Trophoblast cell (in vitro differentiated cells and primary cell): ENCODE measurements around the gene SYTL2.

Experiments used
- DNase-seq, 2 donors: peaks; one replicate each; pipeline ENCODE4 v3.0.0-alpha.2; 2016
- H2AFZ ChIP-seq: 2 replicates; pipeline ENCODE4 v1.6.1; 2013; ENCODE audit warnings: low read length, moderate library complexity, mild to moderate bottlenecking; ENCODE audit not compliant: insufficient read depth, poor library complexity
- H2AK5ac ChIP-seq: 2 replicates; pipeline ENCODE4 v1.6.1; 2013; ENCODE audit warnings: mild to moderate bottlenecking, low read length
- H2BK120ac ChIP-seq: 2 replicates; pipeline ENCODE4 v1.6.1; 2013; ENCODE audit warnings: low read length, mild to moderate bottlenecking, moderate library complexity; ENCODE audit not compliant: insufficient read depth, poor library complexity
- H2BK12ac ChIP-seq: 2 replicates; pipeline ENCODE4 v1.6.1; 2013; ENCODE audit warnings: mild to moderate bottlenecking, low read length, moderate library complexity
- H2BK5ac ChIP-seq: 2 replicates; pipeline ENCODE4 v1.6.1; 2013; ENCODE audit warnings: low read length, low read depth, moderate library complexity, mild to moderate bottlenecking; ENCODE audit not compliant: poor library complexity
- H3K14ac ChIP-seq: 2 replicates; pipeline ENCODE4 v1.6.1; 2013; ENCODE audit warnings: mild to moderate bottlenecking, low read length
- H3K18ac ChIP-seq: 2 replicates; pipeline ENCODE4 v1.6.1; 2013; ENCODE audit warnings: mild to moderate bottlenecking, low read length
- H3K23ac ChIP-seq: 2 replicates; pipeline ENCODE4 v1.6.1; 2013; ENCODE audit warnings: low read length
- H3K27ac ChIP-seq: 2 replicates; pipeline ENCODE4 v1.5.1; 2013; ENCODE audit warnings: low read depth, mild to moderate bottlenecking, inconsistent platforms, low read length, moderate library complexity
- H3K27me3 ChIP-seq: 2 replicates; pipeline ENCODE4 v1.6.1; 2013; ENCODE audit warnings: inconsistent platforms, mild to moderate bottlenecking, low read length, moderate library complexity; ENCODE audit not compliant: insufficient read depth
- H3K36me3 ChIP-seq, 2 experiments: 1 replicate in 1 of 2; 2 replicates in 1 of 2; pipeline ENCODE4 v1.6.1; 2013; ENCODE audit warnings: low read length in 2 of 2, mild to moderate bottlenecking in 2 of 2, moderate library complexity in 1 of 2; ENCODE audit not compliant: insufficient read depth in 2 of 2, control insufficient read depth in 1 of 2
- H3K4ac ChIP-seq: 2 replicates; pipeline ENCODE4 v1.6.1; 2013; ENCODE audit warnings: low read depth, mild to moderate bottlenecking, low read length, moderate library complexity
- H3K4me1 ChIP-seq, 2 experiments: 1 replicate in 1 of 2; 2 replicates in 1 of 2; pipeline ENCODE4 v1.6.1; 2013; ENCODE audit warnings: low read length in 2 of 2, mild to moderate bottlenecking in 2 of 2, moderate library complexity in 1 of 2; ENCODE audit not compliant: insufficient read depth in 2 of 2, control insufficient read depth in 1 of 2
- H3K4me2 ChIP-seq: 2 replicates; pipeline ENCODE4 v1.6.1; 2013; ENCODE audit warnings: inconsistent platforms, mild to moderate bottlenecking, low read length, moderate library complexity
- H3K4me3 ChIP-seq: 2 replicates; pipeline ENCODE4 v1.5.1; 2013; ENCODE audit warnings: mild to moderate bottlenecking, low read depth, low read length, inconsistent platforms
- H3K79me1 ChIP-seq: one replicate; pipeline ENCODE4 v1.6.1; 2013; ENCODE audit warnings: low read length
- H3K79me2 ChIP-seq: 2 replicates; pipeline ENCODE4 v1.6.1; 2013; ENCODE audit warnings: low read length, mild to moderate bottlenecking; ENCODE audit not compliant: control insufficient read depth, insufficient read depth, poor library complexity
- H3K9ac ChIP-seq: 2 replicates; pipeline ENCODE4 v1.6.1; 2013; ENCODE audit warnings: mild to moderate bottlenecking, low read length
- H3K9me3 ChIP-seq: 2 replicates; pipeline ENCODE4 v1.6.1; 2013; ENCODE audit warnings: low read depth, mild to moderate bottlenecking, control low read depth, inconsistent platforms, low read length; ENCODE audit not compliant: insufficient read depth
- H4K12ac ChIP-seq: 2 replicates; pipeline ENCODE4 v1.6.1; 2013; ENCODE audit warnings: low read depth, mild to moderate bottlenecking, low read length, moderate library complexity
- H4K8ac ChIP-seq: 2 replicates; pipeline ENCODE4 v1.6.1; 2013; ENCODE audit warnings: low read depth, mild to moderate bottlenecking, low read length, moderate library complexity
- H4K91ac ChIP-seq: one replicate; pipeline ENCODE4 v1.6.1; 2013; ENCODE audit warnings: low read depth, mild to moderate bottlenecking, low read length, moderate library complexity
- WGBS: extraction: QIAGEN DNeasy Blood & Tissue Kit; methylation state at CpG from one replicate; pipeline ENCODE4 v1.1.7; 2013; ENCODE audit warnings: missing lambda C conversion rate; ENCODE audit not compliant: insufficient read length, insufficient coverage; ENCODE audit errors: extremely low coverage; 5-methylcytosine and 5-hydroxymethylcytosine counted together

SYTL2 gene

DNA sequence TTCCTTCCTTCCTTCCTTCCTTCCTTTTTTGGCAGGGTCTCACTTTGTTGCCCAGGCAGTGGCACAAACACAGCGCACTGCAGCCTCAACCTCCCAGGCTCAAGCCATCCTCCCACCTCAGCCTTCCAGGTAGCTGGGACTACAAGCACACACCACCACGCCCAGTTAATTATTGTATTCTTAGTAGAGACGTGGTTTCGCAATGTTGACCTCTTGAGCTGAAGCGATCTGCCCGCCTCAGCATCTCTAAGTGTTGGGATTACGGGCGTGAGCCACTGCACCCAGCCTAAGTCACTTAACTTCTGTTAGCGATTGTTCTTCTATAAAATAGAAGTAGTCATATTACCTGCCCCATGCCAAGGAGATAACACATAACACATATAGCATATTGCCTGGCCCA is 2.8 kb upstream of the SYTL2 start:
- no peak overlapping the region for H2AK5ac ChIP-seq
- H2BK120ac ChIP-seq: no peak overlapping the region
- H4K8ac ChIP-seq: no peak overlapping the region
- WGBS: no CpG with 5 or more reads among the region's 9 CpGs
- no peak overlapping the region for H3K4me2 ChIP-seq
- no peak overlapping the region for H2AFZ ChIP-seq
- no peak overlapping the region for H3K27ac ChIP-seq
- DNase-seq: peak in 1 of 2 donors; percentile 25
- no peak overlapping the region for H3K23ac ChIP-seq
- H2BK5ac ChIP-seq: no peak overlapping the region
- H3K4ac ChIP-seq: no peak overlapping the region
- no peak overlapping the region for H3K18ac ChIP-seq
- no peak overlapping the region for H3K4me3 ChIP-seq
- no peaks in the 10 kb centered on the region for H3K79me2 ChIP-seq
- H2BK12ac ChIP-seq: no peak overlapping the region
- no peak overlapping the region for H4K91ac ChIP-seq
- H3K79me1 ChIP-seq: peaks cover 3% of the 10 kb centered on the region
- no peaks in the 10 kb centered on the region for H3K27me3 ChIP-seq
- H3K14ac ChIP-seq: no peak overlapping the region
- no peak overlapping the region for H4K12ac ChIP-seq
- H3K36me3 ChIP-seq: no peaks in the 10 kb centered on the region
- peaks cover 9 to 14% of the 10 kb centered on the region in 2 experiments for H3K4me1 ChIP-seq
- no peak overlapping the region for H3K9ac ChIP-seq
- H3K9me3 ChIP-seq: no peaks in the 10 kb centered on the region

DNA sequence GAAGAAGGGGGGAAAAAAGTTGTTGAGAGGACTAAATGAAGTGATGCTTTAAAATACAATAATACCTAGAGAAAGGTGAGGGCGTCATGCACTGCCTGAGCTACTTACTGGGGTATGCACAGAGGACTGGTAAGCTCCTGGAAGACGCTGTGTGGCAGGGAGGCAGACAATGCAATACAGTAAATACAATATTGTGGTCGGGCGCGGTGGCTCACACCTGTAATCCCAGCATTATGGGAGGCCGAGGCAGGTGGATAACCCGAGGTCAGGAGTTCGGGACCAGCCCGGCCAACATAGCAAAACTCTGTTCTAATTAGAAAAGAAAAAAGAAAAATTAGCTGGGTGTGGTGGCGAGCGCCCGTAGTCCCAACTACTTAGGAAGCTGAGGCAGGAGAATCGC is 683 bp upstream of the SYTL2 start:
- H3K36me3 ChIP-seq: no peaks in the 10 kb centered on the region
- no peak overlapping the region for H4K8ac ChIP-seq
- H3K79me2 ChIP-seq: no peaks in the 10 kb centered on the region
- H3K9ac ChIP-seq: no peak overlapping the region
- H3K23ac ChIP-seq: no peak overlapping the region
- DNase-seq: no peak
- no peak overlapping the region for H4K12ac ChIP-seq
- no peaks in the 10 kb centered on the region for H3K9me3 ChIP-seq
- no peak overlapping the region for H3K27ac ChIP-seq
- H3K4ac ChIP-seq: no peak overlapping the region
- H4K91ac ChIP-seq: no peak overlapping the region
- H3K14ac ChIP-seq: no peak overlapping the region
- peak overlapping the region; percentile 79 for H3K4me2 ChIP-seq
- H2AK5ac ChIP-seq: no peak overlapping the region
- whole genome bisulfite sequencing: no CpG with 5 or more reads among the region's 13 CpGs
- no peaks in the 10 kb centered on the region for H3K27me3 ChIP-seq
- no peak overlapping the region for H3K4me3 ChIP-seq
- H3K4me1 ChIP-seq: peaks cover 9 to 14% of the 10 kb centered on the region in 2 experiments
- no peak overlapping the region for H3K18ac ChIP-seq
- no peak overlapping the region for H2BK120ac ChIP-seq
- no peak overlapping the region for H2BK12ac ChIP-seq
- H3K79me1 ChIP-seq: peaks cover 3% of the 10 kb centered on the region
- H2BK5ac ChIP-seq: no peak overlapping the region
- H2AFZ ChIP-seq: no peak overlapping the region

DNA sequence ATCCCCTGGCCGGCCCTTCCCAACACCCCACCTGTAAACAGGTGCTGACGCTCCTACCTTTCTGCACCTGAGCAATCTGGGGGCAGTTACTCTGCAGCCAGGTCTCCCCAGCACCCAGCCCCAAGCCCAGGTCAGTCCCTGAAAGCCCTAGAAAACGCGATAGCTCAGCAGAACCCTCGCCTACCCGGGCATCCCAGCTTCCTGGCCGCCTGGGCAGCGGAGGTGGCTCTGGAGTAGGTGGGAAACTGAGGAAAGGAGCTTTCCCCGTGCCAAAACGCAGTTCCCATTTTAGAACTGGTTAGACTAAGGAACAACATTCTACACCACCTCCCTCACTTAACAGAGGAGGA is 445 bp downstream of the SYTL2 start:
- no peak overlapping the region for H2AK5ac ChIP-seq
- peak overlapping the region; percentile 10 for H4K8ac ChIP-seq
- H3K4me3 ChIP-seq: peak overlapping the region; percentile 66
- no peaks in the 10 kb centered on the region for H3K79me2 ChIP-seq
- no CpG with 5 or more reads among the region's 10 CpGs for WGBS
- H4K91ac ChIP-seq: peak overlapping the region; percentile 22
- H4K12ac ChIP-seq: no peak overlapping the region
- no peak overlapping the region for H2BK12ac ChIP-seq
- H3K18ac ChIP-seq: peak overlapping the region; percentile 3
- peak overlapping the region; percentile 40 for H2AFZ ChIP-seq
- peak overlapping the region; percentile 79 for H3K4me2 ChIP-seq
- DNase-seq: no peak
- H3K79me1 ChIP-seq: peaks cover 3% of the 10 kb centered on the region
- peaks cover 9 to 14% of the 10 kb centered on the region in 2 experiments for H3K4me1 ChIP-seq
- H3K23ac ChIP-seq: no peak overlapping the region
- H2BK5ac ChIP-seq: no peak overlapping the region
- no peaks in the 10 kb centered on the region for H3K27me3 ChIP-seq
- H3K14ac ChIP-seq: no peak overlapping the region
- no peak overlapping the region for H3K9ac ChIP-seq
- H3K9me3 ChIP-seq: no peaks in the 10 kb centered on the region
- H3K4ac ChIP-seq: no peak overlapping the region
- H3K36me3 ChIP-seq: no peaks in the 10 kb centered on the region
- H2BK120ac ChIP-seq: peak overlapping the region; percentile 2
- no peak overlapping the region for H3K27ac ChIP-seq

DNA sequence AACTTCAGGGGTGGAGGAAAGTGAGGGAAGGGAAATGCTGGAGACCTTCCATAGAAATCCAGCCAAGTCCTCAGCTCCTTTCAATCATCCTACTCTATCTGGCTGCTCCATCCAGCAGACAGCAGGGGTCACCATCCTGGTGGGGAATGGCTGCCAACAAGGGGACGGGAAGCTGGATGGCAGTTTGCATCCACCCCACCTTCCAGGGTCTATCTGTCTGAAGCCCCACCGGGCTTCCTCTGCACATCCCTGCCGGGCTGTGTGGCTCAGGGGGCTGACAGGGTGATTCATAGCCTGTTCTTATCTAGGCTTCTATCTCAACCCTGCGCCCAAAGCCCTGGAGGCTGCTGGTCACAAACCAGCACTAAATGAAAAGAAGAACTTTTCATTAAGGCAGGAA is 1.1 kb downstream of the SYTL2 start:
- Histone ChIP-seq H2BK12ac (no peak overlapping the region), H3K23ac (no peak overlapping the region), H3K27ac (no peak overlapping the region), H4K8ac (no peak overlapping the region), H3K27me3 (no peaks in the 10 kb centered on the region), H2AFZ (no peak overlapping the region), H3K4me3 (no peak overlapping the region), H3K9ac (no peak overlapping the region), H3K36me3 (no peaks in the 10 kb centered on the region), H3K79me1 (peaks cover 3% of the 10 kb centered on the region), H2BK120ac (peak overlapping the region; percentile 21), H2BK5ac (no peak overlapping the region), H3K18ac (no peak overlapping the region), H3K4me1 (peaks cover 9 to 14% of the 10 kb centered on the region in 2 experiments), H3K4ac (no peak overlapping the region), H3K9me3 (no peaks in the 10 kb centered on the region), H2AK5ac (no peak overlapping the region), H3K14ac (no peak overlapping the region), H3K4me2 (peak overlapping the region; percentile 79), H3K79me2 (no peaks in the 10 kb centered on the region), H4K12ac (no peak overlapping the region), H4K91ac (no peak overlapping the region)
- WGBS: no CpG with 5 or more reads among the region's 4 CpGs
- peak in 1 of 2 donors; percentile 56 for DNase-seq
